PC-3 (cell line): ENCODE results near the gene RAB4A. TPM values are rescaled to one million over a fixed set of nuclear protein-coding genes. Genes with fewer than 3 reads are reported as not detected.

Experiments used
- ATAC-seq: fragments of 200-7000 bp; cut with Tn5 transposase; 2 replicates; pipeline ENCODE4 v1.9.1; 2020; ENCODE audit warnings: mild to moderate bottlenecking, moderate library complexity
- BruUV-seq: library from RNA; stranded (reverse); fragments of 400-500 nt; replicated peaks from 2 replicates; lab custom pipeline; 2021; lab: Mats Ljungman, UMichigan
- CTCF ChIA-PET: fragments of 300-600 bp; sonication (Branson Sonifier 250); formaldehyde crosslinking; loops from one replicate; lab custom pipeline; 2022; ENCODE audit warnings: antibody characterized with exemption; lab: Charles Lee
- POLR2A ChIA-PET: fragments of 300-600 bp; sonication (Branson Sonifier 250); formaldehyde crosslinking; loops from one replicate; lab custom pipeline; 2022; ENCODE audit warnings: antibody characterized with exemption; ENCODE audit not compliant: unreplicated experiment; lab: Charles Lee
- DNase-seq: peaks from one replicate; pipeline ENCODE4 v3.0.0-alpha.2; 2015
- H2AFZ ChIP-seq: fragments of 300-600 bp; sonication (generic); 2 replicates; pipeline ENCODE4 v1.6.0; 2016; ENCODE audit warnings: antibody characterized with exemption, low read length
- H3F3A ChIP-seq: fragments of 300-600 bp; sonication (generic); one replicate; pipeline ENCODE4 v1.6.0; 2017; ENCODE audit warnings: antibody characterized with exemption, low read length, control low read depth, mild to moderate bottlenecking; ENCODE audit not compliant: unreplicated experiment
- H3K27ac ChIP-seq: fragments of 300-600 bp; sonication (generic); 2 replicates; pipeline ENCODE4 v1.5.1; 2016; ENCODE audit warnings: mild to moderate bottlenecking, low read length
- H3K27me3 ChIP-seq: fragments of 300-600 bp; sonication (generic); 2 replicates; pipeline ENCODE4 v1.6.1; 2016; ENCODE audit warnings: low read length, mixed read lengths
- H3K36me3 ChIP-seq: fragments of 300-600 bp; sonication (generic); 2 replicates; pipeline ENCODE4 v1.6.1; 2016; ENCODE audit warnings: low read depth, mixed run types, low read length, mixed read lengths
- H3K4me1 ChIP-seq: fragments of 300-600 bp; sonication (generic); 2 replicates; pipeline ENCODE4 v1.5.1; 2016; ENCODE audit warnings: low read length; ENCODE audit not compliant: insufficient read depth
- H3K4me2 ChIP-seq: fragments of 300-600 bp; sonication (generic); 2 replicates; pipeline ENCODE4 v1.6.0; 2016; ENCODE audit warnings: low read length
- H3K4me3 ChIP-seq: fragments of 300-600 bp; sonication (generic); 2 replicates; pipeline ENCODE4 v1.5.1; 2016; ENCODE audit warnings: mild to moderate bottlenecking, low read length, mixed read lengths
- H3K79me2 ChIP-seq: fragments of 300-600 bp; sonication (generic); 2 replicates; pipeline ENCODE4 v1.6.1; 2017; ENCODE audit warnings: low read length, mixed read lengths
- H3K9ac ChIP-seq: fragments of 300-600 bp; sonication (generic); 2 replicates; pipeline ENCODE4 v1.6.0; 2016; ENCODE audit warnings: mild to moderate bottlenecking, low read length
- H3K9me2 ChIP-seq: fragments of 300-600 bp; sonication (generic); replicated peaks from 2 replicates; pipeline ENCODE4 v1.6.1; 2016; ENCODE audit warnings: mixed run types, low read length, mixed read lengths
- H3K9me3 ChIP-seq: fragments of 300-600 bp; sonication (generic); 2 replicates; pipeline ENCODE4 v1.6.1; 2016; ENCODE audit warnings: low read length, mixed read lengths
- H4K20me1 ChIP-seq: fragments of 300-600 bp; sonication (generic); 2 replicates; pipeline ENCODE4 v1.6.1; 2016; ENCODE audit warnings: low read length, mixed read lengths
- CTCF ChIP-seq: fragments of 300-600 bp; sonication (generic); conservative IDR thresholded peaks from 2 replicates; pipeline ENCODE4 v1.5.1; 2017; ENCODE audit warnings: antibody characterized with exemption, low read depth, mild to moderate bottlenecking, low read length
- EZH2 ChIP-seq: fragments of 300-600 bp; sonication (generic); IDR thresholded peaks from one replicate; pipeline ENCODE4 v1.6.1; 2017; ENCODE audit warnings: antibody characterized with exemption, mild to moderate bottlenecking, low read length; ENCODE audit not compliant: unreplicated experiment
- EZH2phosphoT487 ChIP-seq: fragments of 300-600 bp; sonication (generic); IDR thresholded peaks from 2 replicates; pipeline ENCODE4 v1.6.1; 2018; ENCODE audit warnings: mild to moderate bottlenecking, antibody characterized with exemption, low read length, borderline replicate concordance
- intact Hi-C: fragments of 100-400 bp; cut with micrococcal nuclease; formaldehyde crosslinking; loops from 2 replicates; pipeline ENCODE4 v1.9.0; 2023
- total RNA-seq: library from RNA; depleted of rRNA; stranded (reverse); fragments of >200 nt; gene quantifications from 2 replicates; pipeline ENCODE4 v1.2.3, GENCODE V29; 2014

Gene RAB4A
- total RNA-seq, 1 experiment from 2014 or later: 67.0 TPM

- ATAC-seq (no peak), DNase-seq (peak; percentile 44)
- Histone ChIP-seq H4K20me1 (no peaks in the 10 kb centered on the region), H3K27ac (no peak overlapping the region), H3K9me3 (no peaks in the 10 kb centered on the region), H3K4me2 (no peak overlapping the region), H2AFZ (no peak overlapping the region), H3K9ac (no peak overlapping the region), H3K27me3 (no peaks in the 10 kb centered on the region; the same call in 1 of the 2 replicates), H3K4me3 (no peak overlapping the region), H3K36me3 (no peaks in the 10 kb centered on the region), H3K79me2 (no peaks in the 10 kb centered on the region), H3K4me1 (peaks cover 42% of the 10 kb centered on the region), H3F3A (no peaks in the 10 kb centered on the region), H3K9me2 (peaks cover 5% of the 10 kb centered on the region; the same call in 1 of the 2 replicates)
- TF ChIP-seq EZH2 (no peak), CTCF (no peak)
- CTCF ChIA-PET: interaction anchor here (0.5 kb wide), 1 partner anchor 30 kb away, joined by 3 read pairs; no protein-coding TSS in a partner anchor
- BruUV-seq: no TSS peak
- POLR2A ChIA-PET: no interaction called here
- intact Hi-C loops: no loop called here
These were observed 47.4 kb upstream of the RAB4A start for GRCh38 chr1:229223498-229223897.

- DNase-seq (peak; percentile 42), ATAC-seq (no peak)
- POLR2A ChIA-PET: no interaction called here
- no peak overlapping the region for H2AFZ ChIP-seq
- no peak overlapping the region for H3K27ac ChIP-seq
- H3K4me3 ChIP-seq: no peak overlapping the region
- no peaks in the 10 kb centered on the region for H4K20me1 ChIP-seq
- H3F3A ChIP-seq: no peaks in the 10 kb centered on the region
- H3K79me2 ChIP-seq: no peaks in the 10 kb centered on the region
- CTCF ChIA-PET: interaction anchor here (0.9 kb wide), 1 partner anchor 31 kb away, joined by 3 read pairs; no protein-coding TSS in a partner anchor
- TF ChIP-seq EZH2phosphoT487 (no peak), EZH2 (no peak), CTCF (no peak)
- H3K4me1 ChIP-seq: peaks cover 49% of the 10 kb centered on the region
- no peaks in the 10 kb centered on the region for H3K9me3 ChIP-seq
- intact Hi-C loops: no loop called here
- no peaks in the 10 kb centered on the region for H3K36me3 ChIP-seq
- no peak overlapping the region for H3K4me2 ChIP-seq
- no peaks in the 10 kb centered on the region for H3K27me3 ChIP-seq
- H3K9me2 ChIP-seq: peaks cover 5% of the 10 kb centered on the region; the same call in 1 of the 2 replicates
- no TSS peak for BruUV-seq
- H3K9ac ChIP-seq: no peak overlapping the region
These were observed 46.6 kb upstream of the RAB4A start for GRCh38 chr1:229224308-229224707.

GRCh38 chr1:229225331-229225782 is 45.6 kb upstream of the RAB4A start:
- Histone ChIP-seq H3K36me3 (no peaks in the 10 kb centered on the region), H2AFZ (no peak overlapping the region), H4K20me1 (no peaks in the 10 kb centered on the region), H3K4me2 (peak overlapping the region; percentile 21; the same call in 1 of the 2 replicates), H3K27ac (no peak overlapping the region), H3K27me3 (no peaks in the 10 kb centered on the region), H3K9ac (no peak overlapping the region), H3K4me1 (peaks cover 58% of the 10 kb centered on the region), H3K79me2 (no peaks in the 10 kb centered on the region), H3K9me2 (peaks cover 2% of the 10 kb centered on the region; the same call in 1 of the 2 replicates), H3K4me3 (no peak overlapping the region), H3F3A (no peaks in the 10 kb centered on the region), H3K9me3 (no peaks in the 10 kb centered on the region)
- DNase-seq: peak; percentile 52
- CTCF ChIA-PET: interaction anchor here (0.9 kb wide), 1 partner anchor 30 kb away, joined by 3 read pairs; no protein-coding TSS in a partner anchor
- POLR2A ChIA-PET: no interaction called here
- intact Hi-C loops: loop anchor here (5.0 kb wide), 1 partner anchor 383 kb away; no protein-coding TSS in a partner anchor
- no peak; the same call in 1 of the 2 replicates for ATAC-seq
- TF ChIP-seq EZH2 (no peak), CTCF (no peak), EZH2phosphoT487 (no peak)
- no TSS peak for BruUV-seq
